ENCODE measurements around the gene KLHL30.

Gene KLHL30

DNA sequence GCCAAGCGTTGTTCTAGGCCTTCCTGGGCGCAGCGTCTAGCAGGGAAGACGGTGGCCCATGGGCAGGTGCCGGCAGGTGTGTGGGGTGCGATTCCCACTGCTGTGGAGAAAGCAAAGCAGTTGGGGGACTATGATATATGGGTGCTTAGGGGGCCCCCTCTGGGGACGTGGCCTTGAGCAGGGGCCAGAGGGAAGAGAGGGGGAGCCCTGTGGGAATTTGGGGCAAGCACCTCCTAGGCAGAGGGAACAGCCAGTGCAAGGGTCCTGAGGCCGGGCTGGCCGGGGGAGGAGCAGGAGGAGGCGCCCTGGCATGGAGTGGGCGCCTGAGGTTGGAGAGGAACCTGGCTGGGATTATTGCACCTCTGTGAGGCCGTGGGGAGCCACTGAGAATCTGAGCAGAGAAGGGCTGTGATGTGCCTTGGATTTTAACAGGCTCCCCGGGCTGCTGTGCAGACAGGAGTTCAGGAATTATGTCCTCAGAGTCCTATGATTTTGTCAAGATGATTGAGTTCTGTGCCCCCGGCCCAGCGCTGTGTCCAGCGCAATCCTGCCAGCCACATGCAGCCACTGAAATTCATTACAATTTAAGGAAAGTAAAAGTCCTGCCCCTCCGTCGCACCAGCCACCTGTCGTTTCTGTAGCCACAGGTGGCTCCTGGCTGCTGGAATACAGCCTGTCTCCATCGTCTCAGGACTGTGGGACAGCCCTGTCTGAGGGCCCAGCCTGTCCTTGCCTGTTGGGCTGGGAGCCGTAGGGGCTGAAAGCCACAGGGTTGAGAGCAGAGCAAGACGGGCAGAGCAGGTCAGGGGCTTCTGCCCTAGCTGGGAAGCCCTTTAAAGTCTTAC lies 9.1 kb upstream of the KLHL30 start:
- no peak for DNase-seq (ENCODE audit: low read depth)
- TF ChIP-seq, protein P1, sequence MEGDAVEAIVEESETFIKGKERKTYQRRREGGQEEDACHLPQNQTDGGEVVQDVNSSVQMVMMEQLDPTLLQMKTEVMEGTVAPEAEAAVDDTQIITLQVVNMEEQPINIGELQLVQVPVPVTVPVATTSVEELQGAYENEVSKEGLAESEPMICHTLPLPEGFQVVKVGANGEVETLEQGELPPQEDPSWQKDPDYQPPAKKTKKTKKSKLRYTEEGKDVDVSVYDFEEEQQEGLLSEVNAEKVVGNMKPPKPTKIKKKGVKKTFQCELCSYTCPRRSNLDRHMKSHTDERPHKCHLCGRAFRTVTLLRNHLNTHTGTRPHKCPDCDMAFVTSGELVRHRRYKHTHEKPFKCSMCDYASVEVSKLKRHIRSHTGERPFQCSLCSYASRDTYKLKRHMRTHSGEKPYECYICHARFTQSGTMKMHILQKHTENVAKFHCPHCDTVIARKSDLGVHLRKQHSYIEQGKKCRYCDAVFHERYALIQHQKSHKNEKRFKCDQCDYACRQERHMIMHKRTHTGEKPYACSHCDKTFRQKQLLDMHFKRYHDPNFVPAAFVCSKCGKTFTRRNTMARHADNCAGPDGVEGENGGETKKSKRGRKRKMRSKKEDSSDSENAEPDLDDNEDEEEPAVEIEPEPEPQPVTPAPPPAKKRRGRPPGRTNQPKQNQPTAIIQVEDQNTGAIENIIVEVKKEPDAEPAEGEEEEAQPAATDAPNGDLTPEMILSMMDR (IDR thresholded peaks at IDR 0.05; ENCODE audit: control insufficient read depth, insufficient read depth, low read depth, low read length, missing control alignments), result no peak
- no peak overlapping the region for H3K4me3 ChIP-seq (ENCODE audit: control insufficient read depth, low read depth, low read length)

DNA sequence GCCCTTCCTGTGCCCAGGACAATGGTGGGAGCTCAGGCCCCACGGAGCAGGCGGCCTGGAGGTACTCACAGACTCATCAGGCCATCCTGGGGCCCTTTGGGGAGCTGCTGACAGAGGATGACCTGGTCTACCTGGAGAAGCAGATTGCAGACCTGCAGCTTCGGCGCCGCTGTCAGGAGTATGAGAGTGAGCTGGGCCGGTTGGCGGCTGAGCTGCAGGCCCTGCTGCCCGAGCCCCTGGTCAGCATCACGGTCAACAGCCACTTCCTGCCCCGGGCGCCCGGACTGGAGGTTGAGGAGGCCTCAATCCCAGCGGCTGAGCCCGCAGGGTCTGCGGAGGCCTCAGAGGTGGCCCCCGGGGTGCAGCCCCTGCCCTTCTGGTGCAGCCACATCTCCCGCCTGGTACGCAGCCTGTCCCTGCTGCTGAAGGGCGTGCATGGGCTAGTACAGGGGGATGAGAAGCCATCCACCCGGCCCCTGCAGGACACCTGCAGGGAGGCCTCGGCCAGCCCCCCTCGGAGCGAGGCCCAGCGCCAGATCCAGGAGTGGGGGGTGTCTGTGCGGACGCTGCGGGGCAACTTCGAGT lies 8.3 kb upstream of the KLHL30 start:
- no peak for DNase-seq (ENCODE audit: low read depth)
- TF ChIP-seq, protein P1 (IDR thresholded peaks at IDR 0.05; ENCODE audit: control insufficient read depth, insufficient read depth, low read depth, low read length, missing control alignments), result no peak
- no peak overlapping the region for H3K4me3 ChIP-seq (ENCODE audit: control insufficient read depth, low read depth, low read length)

DNA sequence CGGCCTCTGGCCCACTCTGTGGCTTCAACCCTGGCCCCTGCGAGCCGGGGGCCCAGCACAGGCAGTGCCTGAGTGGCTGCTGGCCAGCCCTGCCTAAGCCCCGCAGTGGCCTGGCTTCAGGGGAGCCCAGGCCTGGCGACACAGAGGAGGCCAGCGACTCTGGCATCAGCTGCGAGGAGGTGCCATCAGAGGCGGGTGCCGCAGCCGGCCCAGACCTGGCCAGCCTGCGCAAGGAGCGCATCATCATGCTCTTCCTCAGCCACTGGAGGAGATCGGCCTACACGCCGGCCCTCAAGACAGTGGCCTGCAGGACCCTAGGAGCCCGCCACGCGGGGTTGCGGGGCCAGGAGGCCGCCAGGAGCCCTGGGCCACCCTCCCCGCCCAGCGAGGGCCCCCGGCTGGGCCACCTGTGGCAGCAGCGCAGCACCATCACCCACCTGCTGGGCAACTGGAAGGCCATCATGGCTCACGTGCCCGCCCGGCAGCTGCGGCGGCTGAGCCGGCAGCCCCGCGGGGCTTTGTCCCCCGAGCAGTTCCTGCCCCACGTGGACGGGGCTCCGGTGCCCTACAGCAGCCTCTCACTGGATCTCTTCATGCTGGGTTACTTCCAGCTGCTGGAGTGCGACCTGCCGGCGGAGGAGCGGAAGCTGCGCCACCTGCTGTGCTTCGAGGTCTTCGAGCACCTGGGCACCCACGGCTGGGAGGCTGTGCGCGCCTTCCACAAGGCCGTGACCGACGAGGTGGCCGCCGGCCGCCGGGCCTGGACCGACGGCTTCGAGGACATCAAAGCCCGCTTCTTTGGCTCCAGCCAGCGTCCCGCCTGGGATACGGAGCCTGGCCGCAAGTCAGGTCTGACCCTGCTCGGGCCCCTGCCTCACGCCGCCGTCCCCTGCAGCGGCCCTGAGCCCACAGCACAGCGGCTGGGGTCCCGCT lies 7.5 kb upstream of the KLHL30 start:
- H3K4me3 ChIP-seq (ENCODE audit: control insufficient read depth, low read depth, low read length), result no peak overlapping the region
- no peak for DNase-seq (ENCODE audit: low read depth)
- TF ChIP-seq, protein P1 (IDR thresholded peaks at IDR 0.05; ENCODE audit: control insufficient read depth, insufficient read depth, low read depth, low read length, missing control alignments), result no peak

DNA sequence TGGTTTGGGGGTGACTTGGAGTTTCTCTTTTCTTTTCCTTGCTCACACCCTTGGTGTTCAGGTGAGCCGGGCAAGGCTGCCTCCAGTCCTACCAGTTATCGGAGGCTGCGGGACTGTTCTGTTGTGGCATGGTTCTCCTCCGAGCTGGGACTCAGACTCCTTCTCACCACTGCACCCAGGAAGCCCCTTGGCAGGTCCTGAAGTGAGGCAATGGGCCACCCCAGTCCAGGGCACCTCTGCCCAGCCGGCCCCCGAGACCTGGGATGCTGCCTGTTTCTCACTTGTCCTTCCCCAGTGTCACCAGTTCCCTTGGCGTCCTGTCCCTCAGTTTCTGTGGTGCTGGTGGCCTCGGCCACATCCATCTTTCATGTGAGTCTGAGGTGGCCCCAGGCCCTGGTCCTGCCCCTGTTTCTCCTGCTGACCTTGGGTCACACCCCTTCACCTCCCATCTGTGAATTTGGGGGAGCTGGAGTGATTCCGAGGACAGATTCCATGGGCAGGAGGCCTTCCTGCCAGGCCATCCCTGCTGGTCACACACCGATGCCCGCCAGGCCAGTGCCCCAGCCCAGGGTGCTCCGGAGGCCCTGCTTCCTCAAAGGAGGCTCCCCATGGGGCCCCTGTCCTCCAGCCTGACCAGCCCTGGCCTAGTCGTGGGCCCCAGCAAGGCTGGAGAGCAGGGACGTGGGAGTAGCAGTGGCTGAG lies 6.6 kb upstream of the KLHL30 start:
- TF ChIP-seq, protein P1 (IDR thresholded peaks at IDR 0.05; ENCODE audit: control insufficient read depth, insufficient read depth, low read depth, low read length, missing control alignments), result no peak
- DNase-seq (ENCODE audit: low read depth), result no peak
- no peak overlapping the region for H3K4me3 ChIP-seq (ENCODE audit: control insufficient read depth, low read depth, low read length)

DNA sequence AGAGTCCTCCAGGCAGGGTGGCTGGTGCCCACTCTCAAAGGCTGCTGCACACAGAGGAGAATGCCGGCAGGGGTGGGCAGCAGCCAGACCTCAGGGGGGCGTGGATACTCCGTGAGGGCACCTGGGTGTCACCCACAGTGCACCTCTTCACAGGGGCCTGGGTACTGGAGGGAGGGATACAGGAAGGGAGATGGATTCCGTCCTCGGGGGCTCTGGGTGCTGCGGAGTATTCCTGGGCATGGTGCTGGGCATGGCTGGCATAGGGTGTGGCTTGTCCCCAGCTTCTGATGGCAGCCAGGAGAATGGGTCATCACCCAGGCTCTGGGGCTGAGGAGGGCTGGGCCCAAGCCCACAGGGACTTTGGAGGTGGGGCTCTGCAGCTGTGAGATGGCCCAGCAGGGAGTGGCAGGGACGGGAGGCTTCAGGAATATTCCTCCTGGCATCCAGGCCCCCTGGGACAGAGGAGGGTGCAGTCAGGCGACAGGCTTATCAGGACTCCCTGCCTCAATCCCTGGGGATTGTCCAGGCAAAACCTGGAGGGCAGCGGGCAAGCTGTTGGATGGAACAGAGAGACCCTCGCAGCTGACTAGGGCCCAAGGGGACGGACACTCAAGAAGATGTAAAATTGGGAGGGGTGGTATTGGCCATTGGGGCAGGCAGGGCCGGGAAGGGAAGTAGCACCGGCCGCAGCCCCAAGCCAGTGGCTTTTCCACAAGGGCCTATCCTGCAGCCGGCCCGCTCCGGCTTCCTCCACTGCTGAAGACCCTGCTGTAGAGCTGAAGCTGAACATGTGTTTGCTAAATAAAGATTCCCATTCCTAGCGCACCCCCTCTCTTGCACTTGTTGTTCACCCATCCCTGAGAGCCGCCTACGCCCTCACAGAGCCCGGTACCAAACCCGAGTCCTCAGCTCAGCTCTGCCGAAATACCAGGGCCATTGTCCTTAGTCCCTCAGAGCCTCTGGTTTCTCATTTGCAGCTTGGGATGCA lies 5.7 kb upstream of the KLHL30 start:
- no peak for DNase-seq (ENCODE audit: low read depth)
- H3K4me3 ChIP-seq (ENCODE audit: control insufficient read depth, low read depth, low read length), result no peak overlapping the region
- TF ChIP-seq, protein P1 (IDR thresholded peaks at IDR 0.05; ENCODE audit: control insufficient read depth, insufficient read depth, low read depth, low read length, missing control alignments), result no peak

All from AG09309 (cell line).